GM18505 (cell line): ENCODE results near the gene MACF1.

ENCODE experiments used
- ATAC-seq: cut with Tn5 transposase; IDR thresholded peaks from one replicate; pipeline ENCODE4 v1.9.1; 2021; ENCODE audit not compliant: unreplicated experiment
- POLR2A ChIP-seq: IDR thresholded peaks from 4 replicates; pipeline ENCODE4 v1.6.1; 2011; ENCODE audit warnings: borderline replicate concordance; ENCODE audit not compliant: insufficient read depth, insufficient read length; ENCODE audit errors: extremely low read depth

MACF1 gene

GRCh38 chr1:39214714-39214997 is 10.2 kb downstream of the MACF1 start:
- no peak for TF ChIP-seq POLR2A

GRCh38 chr1:39214998-39215873 is 10.7 kb downstream of the MACF1 start:
- peak; percentile 53 for ATAC-seq
- peak; percentile 85 for TF ChIP-seq POLR2A

More at GRCh38 chr1:39214714-39214997, 10.2 kb downstream of the MACF1 start:
- ATAC-seq, result no peak

GRCh38 chr1:39216771-39217170 is 12.3 kb downstream of the MACF1 start:
- ATAC-seq, result no peak
- TF ChIP-seq POLR2A, result no peak

GRCh38 chr1:39220891-39221870 is 16.7 kb downstream of the MACF1 start:
- TF ChIP-seq POLR2A, result no peak
- ATAC-seq, result no peak

- no peak for TF ChIP-seq POLR2A
- ATAC-seq, result no peak
These were observed 19.9 kb downstream of the MACF1 start for GRCh38 chr1:39224295-39224829.

GRCh38 chr1:39226836-39227235 is 22.3 kb downstream of the MACF1 start:
- no peak for ATAC-seq
- no peak for TF ChIP-seq POLR2A

GRCh38 chr1:39228252-39228651 is 23.8 kb downstream of the MACF1 start:
- ATAC-seq, result no peak
- no peak for TF ChIP-seq POLR2A

GRCh38 chr1:39229504-39229903 is 25.0 kb downstream of the MACF1 start:
- no peak for TF ChIP-seq POLR2A
- no peak for ATAC-seq

- no peak for TF ChIP-seq POLR2A
- no peak for ATAC-seq
These were observed 26.0 kb downstream of the MACF1 start for GRCh38 chr1:39230261-39231190.

- no peak for ATAC-seq
- no peak for TF ChIP-seq POLR2A
These were observed 32.5 kb downstream of the MACF1 start for GRCh38 chr1:39236971-39237370.

GRCh38 chr1:39238476-39238875 is 34.0 kb downstream of the MACF1 start:
- ATAC-seq, result no peak
- TF ChIP-seq POLR2A, result no peak

GRCh38 chr1:39239968-39240367 is 35.5 kb downstream of the MACF1 start:
- ATAC-seq, result no peak

More at GRCh38 chr1:39239968-39240367, 35.5 kb downstream of the MACF1 start:
- TF ChIP-seq POLR2A, result no peak
